OCI-LY1 (cell line): ENCODE data around the gene RPS14.

Experiments used
- EZH2 ChIP-seq: fragments of 200-600 bp; sonication (generic), shearing (Covaris generic); IDR thresholded peaks from 2 replicates; pipeline ENCODE4 v1.8.0; 2017; ENCODE audit warnings: borderline replicate concordance, mixed run types, mild to moderate bottlenecking, antibody characterized with exemption, low read length, moderate library complexity, mixed read lengths
- TF ChIP-seq, protein P1 (sequence below): fragments of 200-600 bp; sonication (generic), shearing (Covaris generic); IDR thresholded peaks from 2 replicates; pipeline ENCODE4 v1.5.1; 2017; ENCODE audit warnings: mild to moderate bottlenecking, antibody characterized with exemption, low read length, moderate library complexity, mixed read lengths

DNA sequence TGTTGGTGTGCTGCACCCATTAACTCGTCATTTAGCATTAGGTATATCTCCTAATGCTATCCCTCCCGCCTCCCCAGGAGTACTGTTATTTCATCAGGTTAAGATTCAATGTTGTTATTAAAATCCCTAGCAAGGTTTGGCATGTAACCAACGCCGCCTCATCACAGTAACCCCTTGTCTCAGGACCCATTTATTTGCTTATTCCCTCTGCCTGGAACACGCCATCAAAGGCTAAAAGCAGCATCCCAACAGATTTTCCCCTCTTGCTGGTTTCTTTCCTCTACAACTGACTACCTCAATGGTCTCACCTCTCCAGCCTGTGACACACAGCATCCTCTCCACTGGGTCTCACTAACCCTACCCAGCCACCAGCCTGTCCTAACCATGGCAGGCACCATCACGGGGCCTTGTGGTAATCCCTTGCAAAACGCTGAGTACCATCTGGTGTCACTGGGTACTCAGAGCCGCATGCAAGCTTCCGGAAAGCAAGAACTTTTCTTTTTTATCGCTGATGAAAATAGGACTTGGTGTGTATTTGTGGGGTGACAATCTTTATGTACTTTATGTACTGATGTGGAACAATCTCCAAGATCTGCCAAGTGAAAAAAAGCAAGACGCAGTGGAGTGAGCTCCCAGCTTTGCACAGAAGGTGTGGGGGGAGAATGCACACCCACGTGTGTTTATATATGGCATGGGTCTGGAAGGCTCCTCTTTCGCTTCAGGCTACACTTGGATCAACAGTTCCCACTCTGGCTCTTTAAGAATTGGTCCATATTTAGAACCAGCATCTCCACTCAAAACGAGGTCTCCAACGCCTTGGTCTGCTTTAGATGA is 6.1 kb downstream of the RPS14 start:
- TF ChIP-seq, protein P1, sequence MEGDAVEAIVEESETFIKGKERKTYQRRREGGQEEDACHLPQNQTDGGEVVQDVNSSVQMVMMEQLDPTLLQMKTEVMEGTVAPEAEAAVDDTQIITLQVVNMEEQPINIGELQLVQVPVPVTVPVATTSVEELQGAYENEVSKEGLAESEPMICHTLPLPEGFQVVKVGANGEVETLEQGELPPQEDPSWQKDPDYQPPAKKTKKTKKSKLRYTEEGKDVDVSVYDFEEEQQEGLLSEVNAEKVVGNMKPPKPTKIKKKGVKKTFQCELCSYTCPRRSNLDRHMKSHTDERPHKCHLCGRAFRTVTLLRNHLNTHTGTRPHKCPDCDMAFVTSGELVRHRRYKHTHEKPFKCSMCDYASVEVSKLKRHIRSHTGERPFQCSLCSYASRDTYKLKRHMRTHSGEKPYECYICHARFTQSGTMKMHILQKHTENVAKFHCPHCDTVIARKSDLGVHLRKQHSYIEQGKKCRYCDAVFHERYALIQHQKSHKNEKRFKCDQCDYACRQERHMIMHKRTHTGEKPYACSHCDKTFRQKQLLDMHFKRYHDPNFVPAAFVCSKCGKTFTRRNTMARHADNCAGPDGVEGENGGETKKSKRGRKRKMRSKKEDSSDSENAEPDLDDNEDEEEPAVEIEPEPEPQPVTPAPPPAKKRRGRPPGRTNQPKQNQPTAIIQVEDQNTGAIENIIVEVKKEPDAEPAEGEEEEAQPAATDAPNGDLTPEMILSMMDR: no peak
- TF ChIP-seq EZH2: no peak
